NCI-H1417 (cell line): ENCODE data around the gene GRM8.

ENCODE experiments used
- DNase-seq, 3 experiments: peaks; one replicate each; lab custom pipeline; 2025; lab: John Stamatoyannopoulos, UW

Gene GRM8

GRCh38 chr7:127252778-127253280 lies at the start of gene GRM8:
GRM8 (minus strand) TSS chr7:127252941.
- peak; percentile 84 to 94 (median 93) for DNase-seq

GRCh38 chr7:127290801-127291361 lies 38.1 kb upstream of the GRM8 start:
- DNase-seq = no peak

- no peak for DNase-seq
Measured at GRCh38 chr7:127290116-127290655, 37.4 kb upstream of the GRM8 start.

- no peak for DNase-seq
Measured at GRCh38 chr7:127287133-127287532, 34.4 kb upstream of the GRM8 start.

- DNase-seq = no peak
Measured at GRCh38 chr7:127270093-127270492, 17.4 kb upstream of the GRM8 start.

- no peak for DNase-seq
Measured at GRCh38 chr7:127266047-127266446, 13.3 kb upstream of the GRM8 start.

GRCh38 chr7:127264219-127264618 lies 11.5 kb upstream of the GRM8 start:
- DNase-seq = no peak

- DNase-seq = no peak
Measured at GRCh38 chr7:127258111-127258510, 5.4 kb upstream of the GRM8 start.

GRCh38 chr7:127257086-127257485 lies 4.3 kb upstream of the GRM8 start:
- peak in 1 of 3 experiments; percentile 55 for DNase-seq

- DNase-seq = no peak
Measured at GRCh38 chr7:127256041-127256725, 3.4 kb upstream of the GRM8 start.

GRCh38 chr7:127254163-127254684 lies 1.5 kb upstream of the GRM8 start:
- peak in 1 of 3 experiments; percentile 19 for DNase-seq

GRCh38 chr7:127253281-127254162 lies 781 bp upstream of the GRM8 start:
- DNase-seq = peak; percentile 87 to 93 (median 90)

- DNase-seq = peak in 1 of 3 experiments; percentile 89
Measured at GRCh38 chr7:127252377-127252713, 396 bp downstream of the GRM8 start.

GRCh38 chr7:127251465-127252376 lies 1.0 kb downstream of the GRM8 start:
- DNase-seq = peak; percentile 38 to 82 (median 71)

GRCh38 chr7:127251036-127251464 lies 1.7 kb downstream of the GRM8 start:
- DNase-seq = peak in 2 of 3 experiments; percentile 50 to 71

GRCh38 chr7:127250312-127251035 lies 2.3 kb downstream of the GRM8 start:
- peak in 1 of 3 experiments; percentile 49 for DNase-seq

- DNase-seq = peak in 2 of 3 experiments; percentile 21 to 75
Measured at GRCh38 chr7:127245607-127246006, 7.1 kb downstream of the GRM8 start.

- DNase-seq = peak; percentile 29 to 78 (median 66)
Measured at GRCh38 chr7:127245002-127245401, 7.7 kb downstream of the GRM8 start.

- no peak for DNase-seq
Measured at GRCh38 chr7:127239814-127240213, 12.9 kb downstream of the GRM8 start.

- no peak for DNase-seq
Measured at GRCh38 chr7:127233630-127234029, 19.1 kb downstream of the GRM8 start.
